GM23338 (cell line): ENCODE data around the gene OR12D1.

Source experiments
- CREB1 ChIP-seq: fragments of 250-450 bp; sonication (Bioruptor Pico); IDR thresholded peaks from 2 replicates; pipeline ENCODE4 v1.5.0; 2020; ENCODE audit warnings: low read depth, mild to moderate bottlenecking, moderate library complexity
- CTCF ChIP-seq, 2 experiments: fragments of 200-600 bp in 1 of 2; sonication (generic) in 1 of 2; conservative IDR thresholded peaks; 2 replicates each; pipeline versions ENCODE4 v1.5.1 to v1.6.1; 2016 to 2017; ENCODE audit warnings: antibody characterized with exemption in 2 of 2, low read depth in 2 of 2, mild to moderate bottlenecking in 2 of 2, moderate library complexity in 1 of 2
- EZH2 ChIP-seq: fragments of 200-600 bp; sonication (generic); IDR thresholded peaks from one replicate; pipeline ENCODE4 v1.8.0; 2017; ENCODE audit warnings: antibody characterized with exemption, mild to moderate bottlenecking, low read depth; ENCODE audit not compliant: unreplicated experiment
- EZH2phosphoT487 ChIP-seq: fragments of 200-600 bp; sonication (generic); IDR thresholded peaks from one replicate; pipeline ENCODE4 v1.8.1; 2018; ENCODE audit warnings: antibody characterized with exemption; ENCODE audit not compliant: unreplicated experiment
- POLR2AphosphoS5 ChIP-seq: IDR thresholded peaks from 2 replicates; pipeline ENCODE4 v1.6.1; 2016; ENCODE audit warnings: antibody characterized with exemption, low read depth
- REST ChIP-seq: IDR thresholded peaks from one replicate; pipeline ENCODE4 v1.6.1; 2018; ENCODE audit warnings: antibody characterized with exemption; ENCODE audit not compliant: unreplicated experiment

- no peak for TF ChIP-seq POLR2AphosphoS5
- TF ChIP-seq CTCF (conservative IDR thresholded peaks at IDR 0.05; ENCODE audit: low read depth in 2 of 2): no peak
- no peak for TF ChIP-seq EZH2
- no peak for TF ChIP-seq REST
- TF ChIP-seq CREB1 (CRISPR knock-in tag): no peak
- no peak for TF ChIP-seq EZH2phosphoT487
Observed at GRCh38 chr6:29456971-29457370, 42.2 kb downstream of the OR12D1 start, which contains the start of the genes OR11A1 and OR2H1.
